Cardiac muscle cell (in vitro differentiated cells and primary cell): ENCODE data around the gene PSMF1. TPM values are rescaled to one million over a fixed set of nuclear protein-coding genes. Genes with fewer than 3 reads are reported as not detected.

ENCODE experiments used
- DNase-seq, 2 donors: peaks; one replicate each; pipeline versions ENCODE4 v3.0.0 to v3.0.0-alpha.2; 2010 to 2017; ENCODE audit warnings: low read depth in 1 of 2, low spot score in 1 of 2
- H3K27ac ChIP-seq: fragments of 200-600 bp; sonication (generic); 2 replicates; pipeline ENCODE4 v1.5.1; 2016
- H3K27me3 ChIP-seq: fragments of 200-600 bp; sonication (generic); 2 replicates; pipeline ENCODE4 v1.6.0; 2016; ENCODE audit warnings: control low read depth
- H3K36me3 ChIP-seq: fragments of 200-600 bp; sonication (generic); 2 replicates; pipeline ENCODE4 v1.5.1; 2016; ENCODE audit warnings: control low read depth
- H3K4me1 ChIP-seq: fragments of 200-600 bp; sonication (generic); 2 replicates; pipeline ENCODE4 v1.8.1; 2017; ENCODE audit warnings: low read depth, mild to moderate bottlenecking, mixed run types
- H3K4me3 ChIP-seq: fragments of 200-600 bp; sonication (generic); 2 replicates; pipeline ENCODE4 v1.5.1; 2016; ENCODE audit warnings: mild to moderate bottlenecking
- H3K9me3 ChIP-seq: fragments of 200-600 bp; sonication (generic); 2 replicates; pipeline ENCODE4 v1.5.1; 2017; ENCODE audit warnings: low read depth, mild to moderate bottlenecking, control low read depth
- polyA plus RNA-seq: library from polyadenylated mRNA; unstranded; fragments of >200 nt; fragmentation: Nextera tagmentation; extraction: Ambion mirVana; gene quantifications from 2 replicates; pipeline ENCODE4 v1.2.1, GENCODE V29; 2016
- total RNA-seq: library from RNA; depleted of rRNA; stranded (reverse); fragments of >200 nt; gene quantifications from 2 replicates; pipeline ENCODE4 v1.2.3, GENCODE V29; 2016
- TF ChIP-seq, protein P1 (sequence below): IDR thresholded peaks from 2 replicates; pipeline ENCODE4 v1.5.1; 2012; ENCODE audit warnings: low read depth, mild to moderate bottlenecking, low read length

PSMF1 gene
- total and polyA plus RNA-seq, 2 experiments from 2014 or later: 131 to 202 TPM

DNA sequence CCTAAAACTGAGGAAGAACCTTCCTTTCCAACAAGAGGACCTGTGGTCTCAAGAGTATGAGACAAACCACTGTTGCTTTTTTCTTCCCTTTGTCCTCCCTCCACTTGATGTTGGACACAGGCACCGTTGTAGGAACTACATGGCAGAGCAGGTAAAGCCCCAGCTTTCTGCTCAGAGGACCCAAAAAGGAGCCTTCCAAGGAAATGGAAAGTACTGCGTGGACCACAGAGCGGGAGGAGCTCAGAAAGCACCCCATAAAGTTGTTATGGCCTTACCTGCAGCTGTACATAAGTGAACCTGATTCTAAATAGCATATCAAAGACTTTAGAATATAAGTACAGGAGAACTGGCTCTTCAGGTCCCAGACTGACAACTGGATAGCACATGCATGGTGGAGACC, 36.9 kb downstream of the PSMF1 start:
- H3K36me3 ChIP-seq: peaks cover 6% of the 10 kb centered on the region
- no peak for DNase-seq
- TF ChIP-seq, protein P1, sequence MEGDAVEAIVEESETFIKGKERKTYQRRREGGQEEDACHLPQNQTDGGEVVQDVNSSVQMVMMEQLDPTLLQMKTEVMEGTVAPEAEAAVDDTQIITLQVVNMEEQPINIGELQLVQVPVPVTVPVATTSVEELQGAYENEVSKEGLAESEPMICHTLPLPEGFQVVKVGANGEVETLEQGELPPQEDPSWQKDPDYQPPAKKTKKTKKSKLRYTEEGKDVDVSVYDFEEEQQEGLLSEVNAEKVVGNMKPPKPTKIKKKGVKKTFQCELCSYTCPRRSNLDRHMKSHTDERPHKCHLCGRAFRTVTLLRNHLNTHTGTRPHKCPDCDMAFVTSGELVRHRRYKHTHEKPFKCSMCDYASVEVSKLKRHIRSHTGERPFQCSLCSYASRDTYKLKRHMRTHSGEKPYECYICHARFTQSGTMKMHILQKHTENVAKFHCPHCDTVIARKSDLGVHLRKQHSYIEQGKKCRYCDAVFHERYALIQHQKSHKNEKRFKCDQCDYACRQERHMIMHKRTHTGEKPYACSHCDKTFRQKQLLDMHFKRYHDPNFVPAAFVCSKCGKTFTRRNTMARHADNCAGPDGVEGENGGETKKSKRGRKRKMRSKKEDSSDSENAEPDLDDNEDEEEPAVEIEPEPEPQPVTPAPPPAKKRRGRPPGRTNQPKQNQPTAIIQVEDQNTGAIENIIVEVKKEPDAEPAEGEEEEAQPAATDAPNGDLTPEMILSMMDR: no peak
- no peak overlapping the region for H3K4me3 ChIP-seq
- H3K4me1 ChIP-seq: no peaks in the 10 kb centered on the region
- no peaks in the 10 kb centered on the region for H3K27me3 ChIP-seq
- no peak overlapping the region for H3K27ac ChIP-seq
- H3K9me3 ChIP-seq: no peaks in the 10 kb centered on the region

GRCh38 chr20:1160496-1160895, 42.1 kb downstream of the PSMF1 start:
- Histone ChIP-seq H3K27ac (no peak overlapping the region), H3K9me3 (no peaks in the 10 kb centered on the region), H3K27me3 (no peaks in the 10 kb centered on the region), H3K4me3 (no peak overlapping the region), H3K36me3 (peaks cover 15% of the 10 kb centered on the region), H3K4me1 (no peaks in the 10 kb centered on the region)
- DNase-seq: no peak
- TF ChIP-seq, protein P1: no peak

DNA sequence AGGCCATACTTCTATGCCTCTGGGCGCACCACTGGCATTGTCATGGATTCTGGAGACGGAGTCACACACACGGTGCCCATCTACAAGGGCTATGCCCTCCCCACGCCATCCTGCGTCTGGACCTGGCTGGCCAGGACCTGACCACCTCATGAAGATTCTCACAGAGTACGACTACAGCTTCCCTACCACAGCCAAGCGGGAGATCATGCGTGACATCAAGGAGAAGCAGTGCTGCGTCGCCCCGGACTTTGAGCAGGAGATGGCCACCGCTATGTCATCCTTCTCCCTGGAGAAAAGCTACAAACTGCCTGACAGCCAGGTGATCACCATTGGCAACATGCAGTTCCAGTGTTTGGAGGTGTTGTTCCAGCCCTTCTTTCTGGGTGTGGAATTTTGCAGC, 42.6 kb downstream of the PSMF1 start:
- TF ChIP-seq, protein P1: no peak
- Histone ChIP-seq H3K27me3 (no peaks in the 10 kb centered on the region), H3K9me3 (no peaks in the 10 kb centered on the region), H3K4me1 (no peaks in the 10 kb centered on the region), H3K4me3 (no peak overlapping the region), H3K36me3 (peaks cover 20% of the 10 kb centered on the region), H3K27ac (no peak overlapping the region)
- DNase-seq: no peak

- no peak overlapping the region for H3K27ac ChIP-seq
- no peak for DNase-seq
- no peaks in the 10 kb centered on the region for H3K4me1 ChIP-seq
- H3K36me3 ChIP-seq: peaks cover 35% of the 10 kb centered on the region
- no peak overlapping the region for H3K4me3 ChIP-seq
- no peaks in the 10 kb centered on the region for H3K27me3 ChIP-seq
- H3K9me3 ChIP-seq: no peaks in the 10 kb centered on the region
- TF ChIP-seq, protein P1: no peak
Measured at GRCh38 chr20:1163105-1163504, 44.7 kb downstream of the PSMF1 start.

DNA sequence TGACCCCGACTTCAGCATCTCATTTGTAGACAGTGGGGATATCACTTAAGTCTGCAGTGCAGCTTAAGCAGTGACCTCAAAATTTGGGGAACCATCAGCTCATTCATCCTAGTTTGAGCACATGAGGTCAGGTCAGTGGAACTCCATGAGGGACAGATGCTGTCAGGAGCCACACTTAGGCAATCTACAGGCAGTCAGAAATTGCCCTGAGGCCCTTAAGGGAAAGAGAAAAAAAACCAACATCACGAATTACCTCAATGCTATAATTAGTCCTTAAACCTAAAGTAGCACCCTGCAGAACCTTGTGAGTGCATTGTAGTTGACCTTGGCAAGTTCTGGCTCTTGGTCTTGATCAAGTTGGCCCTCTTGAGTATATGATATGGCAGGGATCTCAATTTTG, 45.3 kb downstream of the PSMF1 start:
- H3K27me3 ChIP-seq: no peaks in the 10 kb centered on the region
- TF ChIP-seq, protein P1: no peak
- peaks cover 35% of the 10 kb centered on the region for H3K36me3 ChIP-seq

GRCh38 chr20:1164871-1165270, 46.5 kb downstream of the PSMF1 start:
- H3K9me3 ChIP-seq: no peaks in the 10 kb centered on the region
- H3K36me3 ChIP-seq: peaks cover 35% of the 10 kb centered on the region
- H3K27ac ChIP-seq: no peak overlapping the region
- no peak for DNase-seq
- H3K4me3 ChIP-seq: no peak overlapping the region
- TF ChIP-seq, protein P1: no peak
- H3K4me1 ChIP-seq: no peaks in the 10 kb centered on the region
- H3K27me3 ChIP-seq: no peaks in the 10 kb centered on the region

More for the DNA sequence above, 45.3 kb downstream of the PSMF1 start:
- no peak for DNase-seq
- no peaks in the 10 kb centered on the region for H3K4me1 ChIP-seq
- no peaks in the 10 kb centered on the region for H3K9me3 ChIP-seq
- no peak overlapping the region for H3K27ac ChIP-seq
- no peak overlapping the region for H3K4me3 ChIP-seq
